Measurements from ENCODE around the gene PTTG1IP2.
"Not testable (repeated sequence)": the region's sequence is repeated elsewhere in the genome, so short reads cannot be mapped to it uniquely, and the experiment has no call there.

The PTTG1IP2 gene

GRCh38 chr7:90469554-90469953, at the start of gene PTTG1IP2:
Gene PTTG1IP2 (plus strand): TSS chr7:90469639. CDS start chr7:90469787, 148 bp downstream.
- no peak for DNase-seq

- no peak for DNase-seq
These were observed 47.8 kb upstream of the PTTG1IP2 start for GRCh38 chr7:90421651-90422050.

- DNase-seq = no peak
These were observed 44.7 kb upstream of the PTTG1IP2 start for GRCh38 chr7:90424720-90425119.

- DNase-seq = no peak
These were observed 44.1 kb upstream of the PTTG1IP2 start for GRCh38 chr7:90425376-90425775.

GRCh38 chr7:90430614-90431460, 38.6 kb upstream of the PTTG1IP2 start:
- no peak for DNase-seq

GRCh38 chr7:90432752-90433151, 36.7 kb upstream of the PTTG1IP2 start:
- DNase-seq = no peak

GRCh38 chr7:90433221-90433620, 36.2 kb upstream of the PTTG1IP2 start:
- no peak for DNase-seq

- DNase-seq = no peak
These were observed 23.8 kb upstream of the PTTG1IP2 start for GRCh38 chr7:90445633-90446032.

GRCh38 chr7:90446137-90446899, 23.1 kb upstream of the PTTG1IP2 start:
- DNase-seq = no peak

GRCh38 chr7:90453259-90453891, 16.1 kb upstream of the PTTG1IP2 start:
- DNase-seq = no peak

GRCh38 chr7:90453931-90454330, 15.5 kb upstream of the PTTG1IP2 start:
- DNase-seq = no peak

- DNase-seq = no peak
These were observed 14.0 kb upstream of the PTTG1IP2 start for GRCh38 chr7:90455163-90456030.

GRCh38 chr7:90458104-90458503, 11.3 kb upstream of the PTTG1IP2 start:
- no peak for DNase-seq

GRCh38 chr7:90459888-90460287, 9.6 kb upstream of the PTTG1IP2 start:
- no peak for DNase-seq

GRCh38 chr7:90461219-90461618, 8.2 kb upstream of the PTTG1IP2 start:
- DNase-seq = no peak

GRCh38 chr7:90463151-90463628, 6.2 kb upstream of the PTTG1IP2 start:
- DNase-seq = not testable (repeated sequence)

GRCh38 chr7:90465816-90466215, 3.6 kb upstream of the PTTG1IP2 start:
- no peak for DNase-seq

GRCh38 chr7:90472805-90473540, 3.5 kb downstream of the PTTG1IP2 start:
- no peak for DNase-seq

GRCh38 chr7:90473814-90474213, 4.4 kb downstream of the PTTG1IP2 start:
- DNase-seq = no peak

- no peak for DNase-seq
These were observed 5.1 kb downstream of the PTTG1IP2 start for GRCh38 chr7:90474284-90475210.

- DNase-seq = no peak
These were observed 13.8 kb downstream of the PTTG1IP2 start for GRCh38 chr7:90483251-90483650.

Data from activated T-cell treated with anti-CD3 and anti-CD28 coated beads for 4 hours (primary cell).